Nucleus accumbens (tissue), 56 donors: ENCODE measurements around the gene CDC37.

Experiments used
- DNase-seq, 56 donors: peaks; one replicate each; lab custom pipeline; 2025; lab: John Stamatoyannopoulos, UW

Gene CDC37

GRCh38 chr19:10363789-10364281 lies 39.5 kb downstream of the CDC37 start:
- peak in 2 of 56 donors; percentile 25 to 27 for DNase-seq

- DNase-seq: no peak
These were observed 41.1 kb downstream of the CDC37 start for GRCh38 chr19:10362259-10362658.

GRCh38 chr19:10361569-10362011 lies 41.8 kb downstream of the CDC37 start:
- DNase-seq: peak in 1 of 56 donors; percentile 2

DNA sequence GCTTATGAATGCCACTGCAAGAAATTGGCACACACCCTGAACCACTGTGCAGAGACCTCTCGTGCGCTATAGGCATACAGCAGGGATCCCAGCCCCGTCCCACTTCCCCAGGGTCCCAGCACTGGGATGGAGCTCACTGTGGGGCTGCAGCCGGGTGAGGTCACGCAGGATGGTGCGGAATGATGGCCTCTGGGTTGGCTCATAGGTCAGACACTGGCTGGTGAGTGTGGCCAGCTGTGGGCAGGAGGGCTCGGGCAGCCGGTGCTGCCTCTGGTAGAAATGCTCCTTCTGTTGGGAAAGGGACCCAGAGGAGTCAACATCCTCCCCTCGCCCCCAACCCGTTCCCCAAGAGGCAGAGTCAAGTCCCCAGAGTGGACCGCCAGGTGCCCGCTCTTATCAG lies 46.9 kb downstream of the CDC37 start:
- DNase-seq: no peak

GRCh38 chr19:10353793-10354391 lies 49.5 kb downstream of the CDC37 start:
- DNase-seq: peak in 1 of 56 donors; percentile 42

DNA sequence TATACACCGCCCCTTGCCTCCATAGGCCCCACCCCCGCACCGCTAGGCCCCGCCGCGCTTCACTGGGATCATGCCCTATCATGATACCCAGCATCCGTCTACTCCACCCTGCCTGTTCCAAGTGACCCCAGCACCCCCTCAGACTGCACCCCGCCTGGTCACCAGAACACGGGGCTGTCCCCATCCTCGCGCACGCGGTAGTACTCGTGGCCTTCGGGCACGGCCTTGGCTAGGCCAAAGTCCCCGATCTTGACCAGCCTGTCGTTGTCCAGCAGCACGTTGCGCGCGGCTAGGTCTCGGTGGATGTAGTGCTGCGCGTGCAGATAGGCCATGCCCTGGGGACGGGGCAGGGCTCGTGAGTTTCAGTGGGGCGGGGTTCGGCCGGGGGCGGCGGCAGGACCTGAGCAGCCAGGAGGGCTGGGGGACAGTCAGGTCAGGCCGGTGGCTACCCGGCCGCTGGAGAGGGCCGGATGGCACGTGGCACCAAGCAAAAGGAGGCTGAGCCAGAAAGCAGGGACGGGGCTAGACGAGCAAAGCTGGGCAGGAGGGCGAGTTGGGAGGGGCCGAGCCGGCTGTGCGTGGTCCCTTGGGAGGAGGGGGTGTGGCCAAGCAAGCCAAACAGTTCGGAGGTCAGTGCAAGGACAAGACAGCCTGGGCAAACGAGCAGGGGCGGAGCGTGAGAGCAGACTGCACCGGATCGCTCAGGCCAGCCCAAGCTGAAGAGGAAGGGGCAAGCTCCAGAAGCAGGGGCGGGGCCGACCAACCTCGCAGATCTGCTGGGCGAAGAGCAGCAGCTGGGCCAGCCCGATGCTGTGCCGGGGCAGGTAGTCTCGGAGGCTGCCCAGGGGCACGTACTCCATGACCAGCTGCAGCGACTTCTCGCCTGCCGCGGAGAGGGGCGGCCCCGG lies 50.3 kb downstream of the CDC37 start:
- peak in 1 of 56 donors; percentile 3 for DNase-seq

- DNase-seq: no peak
These were observed 56.8 kb downstream of the CDC37 start for GRCh38 chr19:10346509-10346908.

DNA sequence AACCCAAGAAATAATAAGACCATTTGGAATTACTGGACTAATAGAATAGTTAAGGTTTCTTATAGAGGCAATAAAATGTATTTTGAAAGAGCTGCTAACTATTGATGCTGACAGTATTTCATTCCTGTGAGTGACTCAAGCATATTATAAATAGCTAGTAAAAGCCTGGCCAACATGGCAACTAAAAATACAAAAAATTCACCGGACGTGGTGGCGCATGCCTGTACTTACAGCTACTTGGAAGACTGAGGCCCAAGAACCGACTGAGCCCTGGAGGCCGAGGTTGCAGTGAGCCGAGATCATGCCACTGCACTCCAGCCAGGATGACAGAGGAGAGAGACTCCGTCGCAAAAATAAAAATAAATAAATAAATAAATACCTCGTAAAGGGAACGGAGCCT lies 58.6 kb downstream of the CDC37 start:
- no peak for DNase-seq

GRCh38 chr19:10343495-10343894 lies 59.8 kb downstream of the CDC37 start:
- DNase-seq: no peak
